ENCODE results near the gene FPR2.
"Not testable (repeated sequence)": the region's sequence is repeated elsewhere in the genome, so short reads cannot be mapped to it uniquely, and the experiment has no call there.

Gene FPR2, protein sequence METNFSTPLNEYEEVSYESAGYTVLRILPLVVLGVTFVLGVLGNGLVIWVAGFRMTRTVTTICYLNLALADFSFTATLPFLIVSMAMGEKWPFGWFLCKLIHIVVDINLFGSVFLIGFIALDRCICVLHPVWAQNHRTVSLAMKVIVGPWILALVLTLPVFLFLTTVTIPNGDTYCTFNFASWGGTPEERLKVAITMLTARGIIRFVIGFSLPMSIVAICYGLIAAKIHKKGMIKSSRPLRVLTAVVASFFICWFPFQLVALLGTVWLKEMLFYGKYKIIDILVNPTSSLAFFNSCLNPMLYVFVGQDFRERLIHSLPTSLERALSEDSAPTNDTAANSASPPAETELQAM

DNA sequence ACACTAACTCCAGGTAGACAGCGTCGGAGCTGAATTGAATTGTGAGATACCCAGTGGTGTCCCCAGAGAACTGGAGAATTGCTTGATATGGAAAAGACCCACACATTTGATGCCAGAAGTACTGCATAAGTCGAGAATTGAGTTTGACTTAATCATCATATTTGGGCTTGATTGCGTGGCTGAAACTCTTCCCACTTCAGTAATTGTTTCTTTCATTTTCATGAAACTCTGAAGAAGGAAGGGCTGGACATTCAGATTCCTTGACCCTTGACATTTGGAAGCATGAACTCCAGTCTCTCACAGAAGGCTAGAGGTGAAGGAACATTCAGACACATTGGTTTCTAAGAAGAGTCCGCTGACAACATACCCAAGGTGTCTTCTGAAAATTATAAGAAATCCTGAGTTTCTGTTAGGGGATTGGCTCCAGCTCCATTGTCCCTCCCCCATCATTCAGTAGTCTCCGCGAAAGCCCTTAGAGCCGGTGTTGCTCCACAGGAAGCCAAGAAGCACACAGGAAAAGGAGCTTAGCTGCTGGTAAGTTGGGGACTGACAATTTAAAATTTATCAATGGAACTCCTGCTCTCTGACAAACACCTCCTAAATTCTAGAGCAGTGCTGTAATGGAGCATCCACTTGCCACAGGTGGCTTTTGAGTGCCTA, at the start of gene FPR2:
TSS of gene FPR2 (plus strand) at position 484 of the 660 bp plus-strand sequence. CDS start 7,479 bp downstream, outside the sequence.
- in situ Hi-C loops (cut with MboI; ENCODE audit: low sequenced_read_pairs), result no loop called here

DNA sequence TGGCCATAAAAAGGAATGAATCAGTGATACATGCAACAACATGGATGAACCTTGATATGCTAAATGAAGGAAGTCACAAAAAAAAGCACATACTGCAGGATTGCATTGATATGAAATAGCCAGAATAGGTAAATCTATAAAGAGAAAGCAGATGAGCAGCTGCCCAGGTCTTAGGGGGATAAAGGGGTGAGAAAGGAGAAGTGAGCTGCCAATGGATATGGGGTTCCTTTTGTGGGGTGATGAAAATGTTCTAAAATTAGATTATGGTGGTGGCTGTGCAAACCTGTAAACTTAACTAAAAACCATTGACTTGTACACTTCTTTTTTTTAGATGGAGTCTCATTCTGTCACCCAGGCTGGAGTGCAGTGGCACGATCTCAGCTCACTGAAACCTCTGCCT, 49.3 kb upstream of the FPR2 start:
- in situ Hi-C loops (cut with MboI; ENCODE audit: low sequenced_read_pairs), result no loop called here

- in situ Hi-C loops (cut with MboI; ENCODE audit: low sequenced_read_pairs), result no loop called here
Measured at GRCh38 chr19:51712461-51713081, 48.4 kb upstream of the FPR2 start.

- in situ Hi-C loops (cut with MboI; ENCODE audit: low sequenced_read_pairs), result no loop called here
Measured at GRCh38 chr19:51713319-51714285, 47.4 kb upstream of the FPR2 start.

DNA sequence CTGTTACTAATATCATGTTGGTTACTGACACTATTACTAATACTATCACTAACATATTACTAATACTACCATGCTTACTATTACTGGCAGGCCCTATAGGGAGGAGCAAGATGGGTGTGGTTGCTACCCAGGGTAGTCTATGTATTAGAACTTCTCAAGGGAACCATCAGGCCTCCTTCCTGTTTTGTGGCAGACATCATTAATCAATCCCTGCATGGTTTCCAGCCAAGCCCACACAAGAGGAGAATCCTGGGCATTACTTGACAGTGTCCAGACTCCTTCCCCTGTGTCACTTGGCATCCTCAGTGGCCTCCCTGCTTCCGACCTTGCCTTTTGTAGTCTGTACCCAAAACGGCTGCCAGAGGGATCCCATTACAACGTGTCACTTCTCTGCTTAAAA, 46.1 kb upstream of the FPR2 start:
- in situ Hi-C loops (cut with MboI; ENCODE audit: low sequenced_read_pairs), result no loop called here

GRCh38 chr19:51715850-51716249, 45.1 kb upstream of the FPR2 start:
- in situ Hi-C loops (cut with MboI; ENCODE audit: low sequenced_read_pairs), result no loop called here

DNA sequence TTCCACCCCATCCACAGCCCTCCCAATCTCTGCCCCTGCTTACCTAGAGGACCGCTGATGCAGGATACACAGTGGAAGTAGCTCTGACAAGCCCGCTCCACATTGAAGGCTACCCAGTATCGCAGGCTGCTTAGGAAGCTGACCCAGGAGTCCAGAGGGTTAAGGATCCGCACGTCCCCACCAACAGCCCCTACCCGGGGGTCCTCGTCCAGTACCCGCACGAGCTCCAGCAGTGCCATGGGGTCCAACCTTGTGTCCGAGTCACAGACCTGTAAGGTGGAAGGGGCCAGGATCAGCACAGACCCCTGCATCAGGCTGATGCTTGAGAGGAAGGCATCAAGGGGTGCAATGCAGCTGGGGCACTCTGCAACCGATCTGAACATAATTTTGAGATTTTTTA, 44.1 kb upstream of the FPR2 start:
- in situ Hi-C loops (cut with MboI; ENCODE audit: low sequenced_read_pairs), result no loop called here

DNA sequence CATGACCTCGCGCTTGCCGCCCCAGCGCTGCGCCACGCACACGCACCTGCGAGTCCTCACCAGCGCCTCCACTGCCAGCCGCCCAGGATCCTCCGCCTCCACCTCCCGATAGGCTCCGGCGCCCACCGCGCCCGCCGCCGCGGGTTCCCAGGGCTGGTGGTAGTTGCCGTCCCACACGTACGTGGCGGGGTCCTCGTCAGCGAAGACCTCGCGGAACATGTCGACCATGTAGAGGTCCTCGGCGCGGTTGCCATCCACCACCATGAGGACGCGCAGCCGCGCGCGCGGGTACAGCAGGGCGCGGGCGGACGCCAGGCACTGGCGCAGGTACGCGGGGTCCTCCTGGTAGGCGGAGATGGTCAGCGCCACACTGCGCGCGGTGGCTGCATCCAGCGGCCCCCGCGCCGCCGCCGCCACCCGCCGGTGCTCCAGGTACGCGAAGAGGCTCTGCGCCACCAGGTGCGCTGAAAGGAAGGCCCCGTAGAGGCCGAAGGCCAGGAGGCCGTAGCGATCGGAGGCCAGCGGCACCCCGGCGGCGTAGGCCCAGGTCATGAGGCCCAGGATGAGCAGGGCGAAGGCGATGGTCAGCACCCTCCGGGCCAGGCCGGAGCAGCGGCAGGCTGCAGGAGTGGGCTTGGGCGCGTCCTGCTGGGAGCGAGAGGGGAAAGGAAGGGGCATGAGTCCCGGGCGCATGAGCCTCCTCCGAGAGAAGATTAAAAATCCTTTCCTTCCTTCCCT, 41.6 kb upstream of the FPR2 start:
- in situ Hi-C loops (cut with MboI; ENCODE audit: low sequenced_read_pairs), result no loop called here

DNA sequence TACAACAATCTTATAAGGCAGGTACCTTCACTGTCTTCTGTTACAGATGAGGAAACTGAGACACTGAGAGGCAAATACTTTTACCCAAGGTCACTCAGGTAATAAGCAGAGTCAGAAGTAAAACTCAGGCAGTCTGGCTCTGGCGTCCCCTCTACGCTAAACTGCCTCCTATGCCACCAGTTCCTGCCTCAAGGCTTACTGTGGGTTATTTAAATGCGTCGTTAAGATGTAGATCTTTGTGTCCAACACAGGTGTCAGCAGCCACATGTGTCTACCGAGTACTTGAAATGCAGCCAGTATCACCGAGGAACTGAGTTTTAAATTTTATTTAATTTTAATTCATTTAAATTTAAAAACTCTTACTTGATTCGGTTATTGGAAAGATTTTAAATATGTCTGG, 39.1 kb upstream of the FPR2 start:
- in situ Hi-C loops (cut with MboI; ENCODE audit: low sequenced_read_pairs), result no loop called here

GRCh38 chr19:51722492-51722891, 38.5 kb upstream of the FPR2 start:
- in situ Hi-C loops (cut with MboI; ENCODE audit: low sequenced_read_pairs), result no loop called here

GRCh38 chr19:51724543-51724942, 36.4 kb upstream of the FPR2 start:
- in situ Hi-C loops (cut with MboI; ENCODE audit: low sequenced_read_pairs), result no loop called here

- in situ Hi-C loops (cut with MboI; ENCODE audit: low sequenced_read_pairs), result no loop called here
Measured at GRCh38 chr19:51726049-51726448, 34.9 kb upstream of the FPR2 start.

GRCh38 chr19:51727349-51727880, 33.6 kb upstream of the FPR2 start:
- in situ Hi-C loops (cut with MboI; ENCODE audit: low sequenced_read_pairs), result no loop called here

DNA sequence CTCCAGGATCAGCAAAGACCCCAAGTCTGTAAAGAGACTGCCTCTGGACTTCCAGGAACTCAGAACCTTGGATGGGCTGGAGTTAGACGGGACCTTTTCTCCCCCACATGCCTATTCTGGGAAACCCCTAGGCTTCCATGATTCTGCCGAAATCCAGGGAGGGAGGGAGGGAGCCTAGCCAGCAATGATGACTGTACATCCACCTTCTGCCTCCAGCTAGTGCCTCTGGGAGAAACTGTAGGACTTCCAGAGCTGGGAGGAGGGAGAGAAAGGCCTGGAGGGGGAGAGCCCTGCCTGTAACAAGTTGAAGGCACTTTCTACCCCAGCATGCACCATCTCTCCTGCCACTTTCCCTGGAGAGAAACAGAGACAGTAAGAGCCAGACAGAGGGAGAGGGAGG, 31.2 kb upstream of the FPR2 start:
- in situ Hi-C loops (cut with MboI; ENCODE audit: low sequenced_read_pairs), result no loop called here

GRCh38 chr19:51733742-51734522, 27.0 kb upstream of the FPR2 start:
- in situ Hi-C loops (cut with MboI; ENCODE audit: low sequenced_read_pairs), result no loop called here

DNA sequence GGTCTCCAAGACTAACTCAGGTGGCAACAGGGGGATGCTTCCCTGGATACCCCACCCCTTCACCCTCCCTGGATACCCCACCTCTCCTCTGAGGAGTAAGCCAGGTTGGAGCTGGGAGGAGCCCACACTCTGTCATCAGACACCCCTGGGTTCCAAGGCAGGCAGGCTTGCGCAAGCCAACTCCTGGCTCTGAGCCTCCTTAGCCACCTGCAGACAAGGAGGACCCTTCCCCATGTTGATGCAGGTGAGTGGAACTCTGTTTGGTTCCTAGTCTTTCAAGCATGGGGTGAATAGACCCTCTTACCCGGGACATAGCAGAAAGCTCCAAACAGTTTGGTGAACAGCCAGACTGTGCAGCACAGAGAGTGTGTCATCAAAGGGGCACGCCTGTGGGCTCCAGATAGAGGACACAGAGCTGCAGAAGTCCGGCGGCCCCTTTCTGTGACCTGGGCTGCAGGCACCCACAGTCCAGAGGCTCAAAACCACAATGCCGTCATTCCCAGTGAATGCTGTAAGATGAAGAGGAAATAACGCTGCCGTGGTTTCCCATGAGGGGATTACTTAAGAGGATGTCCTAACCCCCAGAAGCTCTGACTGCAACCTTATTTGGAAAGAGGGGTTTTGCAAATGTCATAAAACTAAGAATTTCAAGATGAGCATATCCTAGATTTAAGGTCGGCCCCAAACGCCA, 25.1 kb upstream of the FPR2 start:
- in situ Hi-C loops (cut with MboI; ENCODE audit: low sequenced_read_pairs), result no loop called here

- in situ Hi-C loops (cut with MboI; ENCODE audit: low sequenced_read_pairs), result no loop called here
Measured at GRCh38 chr19:51737389-51737788, 23.6 kb upstream of the FPR2 start.

- in situ Hi-C loops (cut with MboI; ENCODE audit: low sequenced_read_pairs), result no loop called here
Measured at GRCh38 chr19:51737924-51738323, 23.1 kb upstream of the FPR2 start.

- in situ Hi-C loops (cut with MboI; ENCODE audit: low sequenced_read_pairs), result not testable (repeated sequence)
Measured at GRCh38 chr19:51738523-51738922, 22.5 kb upstream of the FPR2 start.

Measured in HL-60/S4 treated with retinoic acid at 250 ng/mL for 4 days and 3 days (cell line).